GM12865 (cell line): ENCODE data around the gene HOXB5.

Experiments used
- DNase-seq: peaks from one replicate; pipeline ENCODE4 v3.0.0; 2010; ENCODE audit warnings: low read depth
- H3K4me3 ChIP-seq: 2 replicates; pipeline ENCODE4 v1.5.1; 2011; ENCODE audit warnings: mild to moderate bottlenecking, low read depth, low read length, control low read depth
- TF ChIP-seq, protein P1 (sequence below): IDR thresholded peaks from 2 replicates; pipeline ENCODE4 v1.5.1; 2011; ENCODE audit warnings: low read length, control low read depth, low read depth, inconsistent platforms; ENCODE audit not compliant: insufficient read depth; ENCODE audit errors: missing control alignments

Gene HOXB5

DNA sequence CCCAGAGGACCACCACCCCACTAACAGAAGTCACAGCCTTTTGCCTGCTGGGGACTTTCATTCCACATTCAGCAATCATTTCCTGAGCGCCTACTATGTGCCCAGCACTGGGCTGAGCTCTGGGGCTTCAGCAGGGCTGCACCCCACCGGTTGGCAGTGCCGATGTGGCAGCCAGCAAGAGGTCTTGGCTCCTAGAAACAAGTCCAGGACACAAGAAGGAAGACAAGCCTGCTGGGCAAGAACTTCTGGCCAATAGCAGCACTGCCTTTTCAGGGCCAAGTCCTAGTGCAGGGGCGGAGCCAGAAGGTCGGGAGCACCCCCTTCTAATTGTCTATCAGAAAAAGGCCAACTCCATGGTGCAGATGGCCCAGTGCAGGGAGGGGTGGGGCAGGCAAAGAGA lies 45.6 kb upstream of the HOXB5 start:
- no peak for DNase-seq
- H3K4me3 ChIP-seq: no peak overlapping the region
- TF ChIP-seq, protein P1, sequence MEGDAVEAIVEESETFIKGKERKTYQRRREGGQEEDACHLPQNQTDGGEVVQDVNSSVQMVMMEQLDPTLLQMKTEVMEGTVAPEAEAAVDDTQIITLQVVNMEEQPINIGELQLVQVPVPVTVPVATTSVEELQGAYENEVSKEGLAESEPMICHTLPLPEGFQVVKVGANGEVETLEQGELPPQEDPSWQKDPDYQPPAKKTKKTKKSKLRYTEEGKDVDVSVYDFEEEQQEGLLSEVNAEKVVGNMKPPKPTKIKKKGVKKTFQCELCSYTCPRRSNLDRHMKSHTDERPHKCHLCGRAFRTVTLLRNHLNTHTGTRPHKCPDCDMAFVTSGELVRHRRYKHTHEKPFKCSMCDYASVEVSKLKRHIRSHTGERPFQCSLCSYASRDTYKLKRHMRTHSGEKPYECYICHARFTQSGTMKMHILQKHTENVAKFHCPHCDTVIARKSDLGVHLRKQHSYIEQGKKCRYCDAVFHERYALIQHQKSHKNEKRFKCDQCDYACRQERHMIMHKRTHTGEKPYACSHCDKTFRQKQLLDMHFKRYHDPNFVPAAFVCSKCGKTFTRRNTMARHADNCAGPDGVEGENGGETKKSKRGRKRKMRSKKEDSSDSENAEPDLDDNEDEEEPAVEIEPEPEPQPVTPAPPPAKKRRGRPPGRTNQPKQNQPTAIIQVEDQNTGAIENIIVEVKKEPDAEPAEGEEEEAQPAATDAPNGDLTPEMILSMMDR: no peak

GRCh38 chr17:48637323-48638260 lies 44.0 kb upstream of the HOXB5 start:
- DNase-seq: no peak
- H3K4me3 ChIP-seq: no peak overlapping the region
- TF ChIP-seq, protein P1: no peak

DNA sequence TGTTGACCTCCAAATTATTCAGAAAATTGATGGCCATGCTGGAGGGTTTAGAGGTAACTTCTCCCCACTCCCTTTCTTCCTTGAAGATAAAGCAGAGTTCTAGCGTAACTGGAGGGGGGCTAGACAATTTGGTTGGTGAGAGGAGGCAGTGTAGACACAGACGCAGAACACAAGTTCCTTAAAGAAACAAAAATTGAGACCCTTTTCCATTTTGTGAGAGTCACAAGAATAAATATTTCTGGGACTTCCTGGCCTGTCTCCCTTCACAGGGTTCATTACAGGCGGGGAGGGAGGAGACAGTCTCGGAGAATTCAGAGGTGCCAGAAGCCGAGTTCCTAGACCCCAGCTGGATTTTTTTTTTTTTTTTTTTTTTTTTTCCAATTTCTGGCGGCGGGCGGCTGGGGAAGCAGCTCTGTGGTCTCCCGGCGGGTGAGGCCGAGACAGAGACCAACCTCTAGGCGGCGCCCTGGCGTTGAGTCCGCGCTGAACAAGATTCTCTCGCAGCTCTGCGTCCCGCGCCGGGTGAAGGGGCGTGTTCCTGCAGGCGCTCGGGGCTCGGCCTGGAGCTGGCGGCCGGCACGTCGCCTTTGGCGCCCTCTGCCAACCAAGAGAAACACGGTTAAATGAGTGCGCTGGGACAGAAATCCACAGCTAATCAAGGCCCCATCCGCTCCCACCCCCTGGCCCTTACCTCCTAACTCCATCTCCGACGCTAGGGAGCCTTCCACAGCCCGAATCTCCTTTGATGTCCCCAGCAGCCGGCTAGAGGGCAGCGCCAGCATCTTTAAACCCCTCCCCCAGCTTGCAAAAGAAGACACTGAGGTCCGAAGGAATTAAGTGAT lies 42.8 kb upstream of the HOXB5 start:
- TF ChIP-seq, protein P1: peak; percentile 69
- no peak overlapping the region for H3K4me3 ChIP-seq
- peak; percentile 77 for DNase-seq

GRCh38 chr17:48634493-48635208 lies 41.1 kb upstream of the HOXB5 start:
- no peak for DNase-seq
- TF ChIP-seq, protein P1: no peak

DNA sequence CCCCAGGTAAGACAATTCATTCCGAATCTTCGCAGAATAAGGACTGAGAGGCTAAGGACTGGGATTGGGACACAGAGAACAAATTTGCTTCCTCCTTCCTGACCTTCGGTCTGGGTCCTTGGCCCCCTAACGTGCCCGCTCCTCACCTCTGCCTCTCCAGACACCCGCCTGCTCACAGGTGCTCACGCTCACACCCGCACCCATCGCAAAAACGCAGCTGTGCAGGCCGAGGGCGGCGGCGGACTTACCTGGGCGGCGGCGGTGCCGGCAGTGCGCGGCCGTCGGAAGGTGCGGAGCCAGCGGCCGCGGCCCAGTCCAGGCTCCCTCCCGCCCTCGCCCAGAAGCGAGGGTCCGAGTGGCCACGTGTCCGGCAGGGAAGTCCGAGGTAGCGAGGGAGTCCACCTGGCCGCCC lies 39.7 kb upstream of the HOXB5 start:
- H3K4me3 ChIP-seq: no peak overlapping the region
- no peak for DNase-seq
- TF ChIP-seq, protein P1: no peak

More at GRCh38 chr17:48634493-48635208, 41.1 kb upstream of the HOXB5 start:
- no peak overlapping the region for H3K4me3 ChIP-seq

DNA sequence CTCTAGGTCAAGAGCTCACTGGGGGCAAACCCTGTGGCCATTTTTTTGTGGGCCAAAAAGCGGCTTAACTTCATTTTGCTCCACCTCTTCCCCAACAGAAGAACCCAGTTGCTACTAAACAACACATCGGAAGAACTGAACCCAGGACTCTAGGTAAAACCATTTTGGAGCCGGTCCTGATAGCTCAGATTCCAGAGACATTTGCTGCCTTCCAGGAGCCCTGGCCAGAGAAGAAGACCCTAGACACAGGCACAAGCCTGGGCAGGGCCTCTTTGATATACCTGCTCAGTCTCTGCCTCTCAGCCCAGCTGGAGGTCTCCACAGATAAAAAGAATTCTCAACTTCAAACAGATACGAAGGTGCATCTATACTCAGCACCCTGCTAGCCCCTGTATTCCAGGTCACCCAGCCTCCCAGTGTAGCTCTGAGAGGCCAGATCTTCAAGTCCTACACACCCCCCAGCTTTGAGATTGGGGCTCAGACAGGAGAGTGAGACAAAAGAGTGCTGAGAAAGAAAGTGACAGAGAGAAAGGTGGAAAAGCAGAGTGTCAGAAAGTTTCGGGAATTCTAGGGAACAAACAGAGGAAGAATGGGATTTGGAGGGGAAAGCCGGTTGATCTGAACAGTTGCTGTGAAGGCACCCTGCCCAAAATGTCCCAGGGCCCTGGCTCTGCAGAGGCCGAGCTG lies 39.1 kb upstream of the HOXB5 start:
- H3K4me3 ChIP-seq: no peak overlapping the region
- TF ChIP-seq, protein P1: no peak
- DNase-seq: no peak
